K562 (cell line): ENCODE measurements around the gene NOL8. TPM values are rescaled to one million over a fixed set of nuclear protein-coding genes. Genes with fewer than 3 reads are reported as not detected.

Experiments used
- ARNT ChIP-seq, 2 experiments: fragments of 450-650 bp; IDR thresholded peaks; 2 replicates each; pipeline ENCODE4 v1.6.1; 2016; ENCODE audit warnings: mild to moderate bottlenecking in 1 of 2
- GTF2A2 ChIP-seq: IDR thresholded peaks from 2 replicates; pipeline ENCODE4 v1.6.1; 2016; ENCODE audit warnings: mild to moderate bottlenecking, missing genetic modification characterization, missing compliant biosample characterization
- HEY1 ChIP-seq: fragments of 250-450 bp; sonication (Bioruptor Pico); IDR thresholded peaks from 2 replicates; pipeline ENCODE4 v1.5.0; 2020; ENCODE audit warnings: mild to moderate bottlenecking, moderate library complexity, borderline replicate concordance
- JUND ChIP-seq, 2 experiments: IDR thresholded peaks; 2 replicates in 1 of 2; 3 replicates in 1 of 2; pipeline ENCODE4 v1.6.1; 2011; ENCODE audit warnings: borderline replicate concordance in 2 of 2, low read depth in 2 of 2, low read length in 2 of 2, improper control_type of control experiment in 1 of 2, missing biosample characterization in 1 of 2, missing genetic modification characterization in 1 of 2, missing genetic modification reagents in 1 of 2
- MTA3 ChIP-seq: fragments of 450-650 bp; formaldehyde crosslinking; IDR thresholded peaks from 2 replicates; pipeline ENCODE4 v1.6.1; 2017; ENCODE audit warnings: mild to moderate bottlenecking, borderline replicate concordance
- MYNN ChIP-seq, 2 experiments: sonication (generic); formaldehyde crosslinking in 1 of 2; IDR thresholded peaks; 2 replicates each; pipeline versions ENCODE4 v1.5.0 to v1.6.1; 2016 to 2020; ENCODE audit warnings: antibody characterized with exemption in 1 of 2, missing genetic modification reagents in 1 of 2
- SIN3B ChIP-seq: fragments of 450-650 bp; IDR thresholded peaks from 2 replicates; pipeline ENCODE4 v1.6.1; 2017; ENCODE audit warnings: low read depth, mild to moderate bottlenecking, moderate library complexity
- SIX5 ChIP-seq, 2 experiments: IDR thresholded peaks; 2 replicates each; pipeline ENCODE4 v1.6.1; 2011; ENCODE audit warnings: low read length in 2 of 2, borderline replicate concordance in 1 of 2, low read depth in 1 of 2, mild to moderate bottlenecking in 1 of 2, moderate library complexity in 1 of 2; ENCODE audit not compliant: insufficient read depth in 1 of 2
- SMARCE1 ChIP-seq: fragments of 450-650 bp; IDR thresholded peaks from 2 replicates; pipeline ENCODE4 v1.7.1; 2016; ENCODE audit warnings: mild to moderate bottlenecking
- TCFL5 ChIP-seq: fragments of 250-450 bp; sonication (Bioruptor Pico); conservative IDR thresholded peaks from 2 replicates; pipeline ENCODE4 v1.6.1; 2021; ENCODE audit warnings: mild to moderate bottlenecking, moderate library complexity, matching md5 sums
- XRCC5 ChIP-seq: fragments of 200-400 bp; formaldehyde crosslinking; IDR thresholded peaks from 2 replicates; pipeline ENCODE4 v1.6.1; 2017; ENCODE audit warnings: low read depth, mild to moderate bottlenecking, low read length
- ZNF263 ChIP-seq: sonication (generic); formaldehyde crosslinking; IDR thresholded peaks from 2 replicates; pipeline ENCODE4 v1.8.0; 2022; ENCODE audit warnings: mild to moderate bottlenecking, missing genetic modification reagents, borderline replicate concordance
- ZNF384 ChIP-seq: IDR thresholded peaks from 2 replicates; pipeline ENCODE4 v1.6.1; 2012; ENCODE audit warnings: low read depth, low read length, improper control_type of control experiment
- polyA plus RNA-seq, 8 experiments: library from polyadenylated mRNA; depleted of rRNA in 4 of 8; stranded (reverse) in 5 of 8; unstranded in 3 of 8; fragments of >200 nt; fragmentation: Nextera tagmentation in 2 of 8; fragmentation: Illumina TruSeq in 1 of 8; extraction: Ambion mirVana in 2 of 8; extraction: Trizol in 1 of 8; gene quantifications; 2 replicates each; pipeline versions ENCODE4 v1.2.1 to v1.2.3, GENCODE V29; 2011 to 2014; ENCODE audit warnings: inconsistent platforms in 1 of 8, missing spikeins in 1 of 8
- total RNA-seq, 7 experiments: library from RNA; depleted of rRNA in 6 of 7; stranded (reverse); fragments of >200 nt in 6 of 7; fragmentation: Illumina TruSeq in 2 of 7; extraction: Trizol in 2 of 7; gene quantifications; 2 replicates each; pipeline versions ENCODE4 v1.2.1 to v1.2.3, GENCODE V29; 2011 to 2021; ENCODE audit warnings: low replicate concordance in 1 of 7
- TF ChIP-seq, protein P1 (sequence below), 2 experiments: fragments of 200-800 bp in 1 of 2; sonication (Bioruptor generic) in 1 of 2; sonication (generic) in 1 of 2; formaldehyde crosslinking in 1 of 2; IDR thresholded peaks in 1 of 2; conservative IDR thresholded peaks in 1 of 2; 2 replicates each; pipeline versions ENCODE4 v1.5.0 to v1.6.1; 2016 to 2020; ENCODE audit warnings: missing compliant biosample characterization in 1 of 2, missing genetic modification characterization in 1 of 2, missing genetic modification reagents in 1 of 2
- TF ChIP-seq, protein P2 (sequence below): sonication (generic); formaldehyde crosslinking; IDR thresholded peaks from 2 replicates; pipeline ENCODE4 v1.8.1; 2022; ENCODE audit warnings: missing genetic modification reagents
- TF ChIP-seq, protein P3 (sequence below): conservative IDR thresholded peaks from 2 replicates; pipeline ENCODE4 v1.6.1; 2011; ENCODE audit warnings: low read depth, mild to moderate bottlenecking, low read length; ENCODE audit not compliant: control insufficient read depth
- TF ChIP-seq, protein P4 (sequence below): sonication (generic); formaldehyde crosslinking; IDR thresholded peaks from 2 replicates; pipeline ENCODE4 v1.8.1; 2023; ENCODE audit warnings: mild to moderate bottlenecking, missing genetic modification reagents

The NOL8 gene
- total and polyA plus RNA-seq, 9 of the 15 experiments (the other 6 are each of a cell fraction or from before 2014, with no cell fraction given) = 51.3 to 91.5 (median 58.7) TPM

DNA sequence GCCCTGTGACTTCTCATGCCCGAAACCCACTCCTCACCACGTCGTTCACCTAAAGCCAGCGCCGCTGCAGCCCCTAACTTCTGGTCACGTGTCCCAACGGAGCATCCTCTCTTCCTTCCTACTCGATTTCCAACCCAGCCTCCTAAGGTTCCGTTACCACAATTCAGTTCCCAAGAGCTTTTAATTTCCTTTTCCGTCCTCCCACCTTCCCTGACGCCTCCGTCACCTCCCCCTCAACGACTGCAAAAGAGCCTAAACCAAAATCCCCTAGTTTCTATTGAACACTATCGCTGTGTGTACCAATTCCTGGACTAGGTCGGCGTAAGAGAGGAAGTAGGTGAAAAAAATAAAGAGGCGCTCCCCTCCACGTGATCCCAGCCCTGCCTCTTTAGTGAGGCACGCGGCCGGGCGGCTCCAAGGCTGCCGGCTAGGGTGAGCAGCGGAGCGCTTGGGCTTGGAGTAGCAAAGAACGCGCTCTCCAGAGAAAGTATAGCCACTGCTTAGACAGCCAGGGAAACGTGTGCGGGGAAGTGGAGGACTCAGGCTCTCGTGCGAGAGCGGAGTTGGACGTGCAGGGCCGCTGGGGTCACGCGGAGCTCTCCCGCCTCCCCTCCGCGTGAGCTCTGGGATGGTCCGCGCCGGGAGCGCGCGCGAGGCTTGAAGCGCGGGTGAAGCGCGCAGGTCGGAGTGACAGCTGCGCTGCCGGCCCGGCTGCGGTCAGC, at the start of gene NOL8, which contains the start of gene CENPP (continued):
- TF ChIP-seq, protein P1, sequence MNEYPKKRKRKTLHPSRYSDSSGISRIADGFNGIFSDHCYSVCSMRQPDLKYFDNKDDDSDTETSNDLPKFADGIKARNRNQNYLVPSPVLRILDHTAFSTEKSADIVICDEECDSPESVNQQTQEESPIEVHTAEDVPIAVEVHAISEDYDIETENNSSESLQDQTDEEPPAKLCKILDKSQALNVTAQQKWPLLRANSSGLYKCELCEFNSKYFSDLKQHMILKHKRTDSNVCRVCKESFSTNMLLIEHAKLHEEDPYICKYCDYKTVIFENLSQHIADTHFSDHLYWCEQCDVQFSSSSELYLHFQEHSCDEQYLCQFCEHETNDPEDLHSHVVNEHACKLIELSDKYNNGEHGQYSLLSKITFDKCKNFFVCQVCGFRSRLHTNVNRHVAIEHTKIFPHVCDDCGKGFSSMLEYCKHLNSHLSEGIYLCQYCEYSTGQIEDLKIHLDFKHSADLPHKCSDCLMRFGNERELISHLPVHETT (CRISPR knock-in tag; conservative IDR thresholded peaks at IDR 0.05 in 1 of 2, IDR thresholded peaks at IDR 0.05 in 1 of 2) = peak in 1 of 2 experiments; percentile 43; a peak in 1 of 4 replicates
- TF ChIP-seq GTF2A2 (tag) = peak; percentile 78
- TF ChIP-seq, protein P2, sequence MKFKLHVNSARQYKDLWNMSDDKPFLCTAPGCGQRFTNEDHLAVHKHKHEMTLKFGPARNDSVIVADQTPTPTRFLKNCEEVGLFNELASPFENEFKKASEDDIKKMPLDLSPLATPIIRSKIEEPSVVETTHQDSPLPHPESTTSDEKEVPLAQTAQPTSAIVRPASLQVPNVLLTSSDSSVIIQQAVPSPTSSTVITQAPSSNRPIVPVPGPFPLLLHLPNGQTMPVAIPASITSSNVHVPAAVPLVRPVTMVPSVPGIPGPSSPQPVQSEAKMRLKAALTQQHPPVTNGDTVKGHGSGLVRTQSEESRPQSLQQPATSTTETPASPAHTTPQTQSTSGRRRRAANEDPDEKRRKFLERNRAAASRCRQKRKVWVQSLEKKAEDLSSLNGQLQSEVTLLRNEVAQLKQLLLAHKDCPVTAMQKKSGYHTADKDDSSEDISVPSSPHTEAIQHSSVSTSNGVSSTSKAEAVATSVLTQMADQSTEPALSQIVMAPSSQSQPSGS (CRISPR knock-in tag) = no peak
- TF ChIP-seq JUND (IDR thresholded peaks at IDR 0.05; ENCODE audit: borderline replicate concordance, low read depth, low read length) = peak; percentile 95
- TF ChIP-seq JUND (tag; IDR thresholded peaks at IDR 0.05; ENCODE audit: borderline replicate concordance, low read depth, low read length) = peak; percentile 9; the same call in 1 of the 3 replicates
- TF ChIP-seq, protein P3, sequence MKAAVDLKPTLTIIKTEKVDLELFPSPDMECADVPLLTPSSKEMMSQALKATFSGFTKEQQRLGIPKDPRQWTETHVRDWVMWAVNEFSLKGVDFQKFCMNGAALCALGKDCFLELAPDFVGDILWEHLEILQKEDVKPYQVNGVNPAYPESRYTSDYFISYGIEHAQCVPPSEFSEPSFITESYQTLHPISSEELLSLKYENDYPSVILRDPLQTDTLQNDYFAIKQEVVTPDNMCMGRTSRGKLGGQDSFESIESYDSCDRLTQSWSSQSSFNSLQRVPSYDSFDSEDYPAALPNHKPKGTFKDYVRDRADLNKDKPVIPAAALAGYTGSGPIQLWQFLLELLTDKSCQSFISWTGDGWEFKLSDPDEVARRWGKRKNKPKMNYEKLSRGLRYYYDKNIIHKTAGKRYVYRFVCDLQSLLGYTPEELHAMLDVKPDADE = peak; percentile 75
- 0 out of 2 replicates have a peak, but pooled peaks have one; percentile 86 for TF ChIP-seq MTA3
- peak; percentile 96 for TF ChIP-seq SIN3B
- TF ChIP-seq ZNF384 = peak; percentile 95
- peak; percentile 45 for TF ChIP-seq XRCC5
- peak; percentile 64 for TF ChIP-seq SMARCE1
- TF ChIP-seq ZNF263 (CRISPR knock-in tag) = 0 out of 2 replicates have a peak, but pooled peaks have one; percentile 18
- TF ChIP-seq TCFL5 = 0 out of 2 replicates have a peak, but pooled peaks have one; percentile 2
- TF ChIP-seq ARNT (IDR thresholded peaks at IDR 0.05) = peak; percentile 97 to 98; a peak in 3 of 4 replicates
- TF ChIP-seq, protein P4, sequence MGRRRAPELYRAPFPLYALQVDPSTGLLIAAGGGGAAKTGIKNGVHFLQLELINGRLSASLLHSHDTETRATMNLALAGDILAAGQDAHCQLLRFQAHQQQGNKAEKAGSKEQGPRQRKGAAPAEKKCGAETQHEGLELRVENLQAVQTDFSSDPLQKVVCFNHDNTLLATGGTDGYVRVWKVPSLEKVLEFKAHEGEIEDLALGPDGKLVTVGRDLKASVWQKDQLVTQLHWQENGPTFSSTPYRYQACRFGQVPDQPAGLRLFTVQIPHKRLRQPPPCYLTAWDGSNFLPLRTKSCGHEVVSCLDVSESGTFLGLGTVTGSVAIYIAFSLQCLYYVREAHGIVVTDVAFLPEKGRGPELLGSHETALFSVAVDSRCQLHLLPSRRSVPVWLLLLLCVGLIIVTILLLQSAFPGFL = no peak
- peak; percentile 38 to 45; a peak in 3 of 4 replicates for TF ChIP-seq SIX5 (IDR thresholded peaks at IDR 0.05; ENCODE audit: borderline replicate concordance in 1 of 2, insufficient read depth in 1 of 2, low read depth in 1 of 2, low read length in 2 of 2)
- TF ChIP-seq HEY1 (CRISPR knock-in tag) = peak; percentile 62; the same call in 1 of the 2 replicates
- no peak for TF ChIP-seq MYNN (IDR thresholded peaks at IDR 0.05)
- no peak for TF ChIP-seq MYNN (CRISPR knock-in tag; IDR thresholded peaks at IDR 0.05)
